NCI-H1048 (cell line): ENCODE data around the gene PRRT1B.
"Not testable (repeated sequence)": the region's sequence is repeated elsewhere in the genome, so short reads cannot be mapped to it uniquely, and the experiment has no call there.

ENCODE experiments used
- DNase-seq: peaks from one replicate; lab custom pipeline; 2025; lab: John Stamatoyannopoulos, UW

Gene PRRT1B

DNA sequence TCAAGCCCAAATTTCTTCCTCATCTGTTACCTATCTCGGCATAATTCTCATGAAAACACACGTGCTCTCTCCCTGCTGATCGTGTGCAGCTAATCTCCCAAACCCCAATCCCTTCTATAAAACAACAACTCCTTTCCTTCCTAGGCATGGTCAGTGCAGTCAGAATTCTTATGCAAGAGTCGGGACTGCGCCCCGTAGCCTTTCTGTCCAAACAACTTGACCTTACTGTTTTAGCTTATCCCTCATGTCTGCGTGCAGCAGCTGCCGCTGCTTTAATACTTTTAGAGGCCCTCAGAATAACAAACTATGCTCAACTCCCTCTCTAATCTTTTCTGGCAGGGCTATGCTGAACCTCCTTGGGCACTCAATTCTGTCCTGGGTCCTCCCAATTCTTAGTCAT is 5.1 kb downstream of the PRRT1B start:
- not testable (repeated sequence) for DNase-seq

DNA sequence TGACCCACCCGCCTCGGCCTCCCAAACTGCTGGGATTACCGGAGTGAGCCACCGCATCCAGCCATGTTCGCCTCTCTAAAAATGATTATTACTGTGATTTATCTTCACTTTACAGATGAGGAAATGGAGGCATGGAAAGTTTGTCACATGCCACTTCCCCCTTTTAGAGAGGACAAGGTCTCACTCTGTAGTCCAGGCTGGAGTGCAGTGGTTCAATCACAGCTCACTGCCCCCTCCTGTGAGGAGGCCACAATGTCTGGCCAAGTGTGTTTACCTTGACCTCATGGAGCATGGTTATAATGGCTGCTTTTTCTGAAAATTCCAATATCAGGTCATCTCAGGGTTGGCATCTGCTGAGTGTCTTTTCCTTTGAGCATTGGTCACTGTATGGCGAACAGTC is 6.7 kb downstream of the PRRT1B start:
- DNase-seq, result no peak

GRCh38 chr9:131554087-131554842 is 8.9 kb downstream of the PRRT1B start:
- DNase-seq, result no peak

DNA sequence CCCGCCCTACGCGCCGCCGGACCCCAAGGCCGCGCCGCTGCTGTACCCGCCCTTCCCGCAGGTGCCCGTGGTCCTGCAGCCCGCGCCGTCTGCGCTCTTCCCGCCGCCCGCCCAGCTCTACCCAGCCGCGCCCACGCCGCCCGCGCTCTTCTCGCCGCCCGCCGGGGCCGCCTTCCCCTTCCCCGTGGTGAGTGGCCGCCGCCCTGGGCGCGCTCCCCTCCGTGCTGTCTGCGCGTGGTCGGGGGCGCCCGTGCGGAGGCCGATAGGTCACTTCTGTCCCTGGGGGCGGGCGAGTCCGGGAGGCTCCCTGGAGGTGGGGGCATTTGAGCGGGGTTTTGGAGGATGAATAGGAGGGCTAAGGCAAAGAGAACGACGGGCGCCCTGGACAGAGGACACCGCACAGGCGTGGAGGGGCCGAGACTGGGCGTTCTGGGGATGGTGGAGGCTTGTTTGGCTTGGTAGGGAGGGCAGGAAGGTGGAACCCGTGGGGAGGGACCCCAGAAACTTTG is 9.6 kb downstream of the PRRT1B start:
- DNase-seq, result no peak

DNA sequence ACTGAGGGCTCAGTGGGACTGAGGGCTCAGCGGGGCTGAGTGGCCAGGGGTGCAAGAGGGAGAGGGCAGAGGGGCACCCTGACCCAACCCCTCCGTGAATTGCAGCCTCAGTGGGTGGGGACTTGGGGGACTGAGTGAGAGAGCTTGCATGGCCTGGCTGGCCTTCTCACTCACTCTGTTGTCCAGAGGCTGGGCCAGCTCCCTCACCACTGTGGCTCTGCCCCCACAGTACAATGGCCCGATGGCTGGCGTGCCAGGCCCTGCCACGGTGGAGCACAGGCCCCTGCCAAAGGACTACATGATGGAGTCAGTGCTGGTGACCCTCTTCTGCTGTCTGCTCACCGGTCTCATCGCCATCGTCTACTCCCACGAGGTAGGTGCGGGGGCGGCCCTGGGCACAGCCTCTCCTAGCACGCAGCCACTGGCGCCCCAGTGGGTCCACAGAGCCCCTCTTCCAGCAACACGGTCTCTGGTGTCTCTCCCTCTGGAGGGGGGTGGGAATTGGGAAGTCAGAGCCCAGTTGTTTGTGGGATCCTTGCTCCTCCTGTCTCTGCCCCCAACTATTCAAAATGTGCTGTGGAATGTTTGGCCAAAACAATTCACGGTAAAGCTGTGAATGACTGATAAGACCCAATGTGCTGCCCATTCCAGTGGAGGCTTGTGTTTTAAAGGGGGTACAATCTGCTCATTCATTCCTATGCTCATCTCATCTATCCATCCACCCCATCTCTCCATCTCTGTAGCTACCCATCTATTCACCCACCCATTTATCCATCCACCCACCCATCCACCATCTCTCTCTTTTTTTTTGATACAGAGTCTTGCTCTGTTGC is 10.7 kb downstream of the PRRT1B start:
- DNase-seq, result no peak

DNA sequence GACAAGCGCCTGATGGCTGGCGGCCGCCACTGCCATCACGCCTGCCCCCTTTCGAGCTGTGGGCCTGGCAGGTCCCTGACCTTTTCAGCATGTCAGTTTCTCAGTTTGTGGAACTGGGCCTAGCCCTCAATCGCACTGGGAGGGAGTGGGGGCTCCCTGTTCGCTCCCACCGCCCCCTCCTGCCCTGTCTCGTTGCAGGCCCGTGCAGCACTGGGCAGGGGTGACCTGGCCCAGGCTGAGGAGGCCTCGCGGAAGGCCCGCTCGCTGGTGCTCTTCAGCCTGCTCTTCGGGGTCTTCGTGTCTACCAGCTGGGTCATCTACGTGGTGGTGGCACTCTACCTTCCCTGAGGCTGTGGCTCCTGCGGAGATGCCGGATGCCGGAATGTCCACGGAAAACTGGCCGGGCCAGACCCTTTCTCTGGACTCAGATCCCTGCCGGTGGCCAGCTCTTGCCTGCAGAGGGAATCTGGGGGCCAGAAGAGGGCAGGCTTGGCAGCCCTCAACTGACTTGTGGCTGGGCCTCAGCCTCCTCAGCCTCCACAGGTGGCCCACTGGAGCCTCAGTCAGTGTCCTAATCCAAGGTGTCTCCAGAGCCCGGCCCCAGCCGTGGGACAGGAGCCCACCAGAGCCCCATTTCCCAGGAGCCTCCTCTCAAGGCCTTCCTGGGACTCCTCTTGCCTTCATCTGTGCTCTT is 12.7 kb downstream of the PRRT1B start:
- no peak for DNase-seq

DNA sequence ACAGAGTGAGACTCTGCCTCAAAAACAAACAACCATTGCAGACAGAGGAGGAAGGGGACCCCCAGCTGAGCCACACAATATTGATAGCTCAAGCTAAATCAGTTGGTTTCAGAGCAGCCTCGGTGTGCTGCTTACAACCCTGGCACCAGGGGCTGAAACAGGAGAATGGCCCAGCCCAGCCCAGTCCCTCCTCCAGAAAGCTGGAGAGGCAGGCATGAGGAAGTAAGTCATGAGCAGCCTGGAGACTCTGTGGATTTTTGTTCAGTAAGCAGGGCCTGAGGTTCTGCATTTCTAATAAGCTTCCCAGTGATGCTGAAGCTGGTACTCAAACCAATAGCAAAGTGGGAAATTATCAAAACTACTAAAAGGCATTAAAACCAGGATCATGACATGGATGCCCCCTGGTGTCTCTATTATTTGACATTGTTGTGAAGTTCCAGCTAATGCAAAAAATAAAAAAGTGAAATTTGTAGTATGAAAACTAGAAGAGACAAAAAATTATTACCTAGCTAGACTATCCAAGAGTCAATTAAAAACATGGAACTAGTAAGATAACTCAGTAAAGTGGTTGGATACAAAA is 14.2 kb downstream of the PRRT1B start:
- DNase-seq, result no peak

GRCh38 chr9:131562032-131562959 is 17.0 kb downstream of the PRRT1B start:
- no peak for DNase-seq

- no peak for DNase-seq
Observed at GRCh38 chr9:131565369-131565768, 20.0 kb downstream of the PRRT1B start.

- DNase-seq, result no peak
Observed at GRCh38 chr9:131566158-131566557, 20.8 kb downstream of the PRRT1B start.

DNA sequence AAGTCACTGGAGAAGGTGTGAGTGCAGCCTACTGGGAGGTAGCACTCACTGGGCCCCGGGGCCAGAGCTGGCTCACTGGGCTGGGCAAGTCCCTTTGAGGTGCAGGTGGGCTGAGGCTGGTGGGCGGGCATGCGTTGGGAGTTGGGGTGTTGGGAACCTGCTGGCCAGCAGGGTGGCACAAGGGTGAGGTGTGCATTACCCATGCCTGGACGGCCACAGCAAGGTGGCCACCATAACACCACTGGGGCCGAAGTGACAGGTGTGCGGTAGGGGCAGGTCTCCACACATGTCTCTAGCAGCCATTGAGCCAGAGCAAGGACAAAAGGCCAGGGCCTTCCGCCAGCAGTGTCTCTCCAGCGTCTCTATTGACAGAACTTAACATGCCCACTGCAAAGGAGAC is 22.6 kb downstream of the PRRT1B start:
- no peak for DNase-seq

- DNase-seq, result no peak
Observed at GRCh38 chr9:131574730-131575640, 29.7 kb downstream of the PRRT1B start.

- DNase-seq, result no peak
Observed at GRCh38 chr9:131575946-131576853, 30.9 kb downstream of the PRRT1B start.

DNA sequence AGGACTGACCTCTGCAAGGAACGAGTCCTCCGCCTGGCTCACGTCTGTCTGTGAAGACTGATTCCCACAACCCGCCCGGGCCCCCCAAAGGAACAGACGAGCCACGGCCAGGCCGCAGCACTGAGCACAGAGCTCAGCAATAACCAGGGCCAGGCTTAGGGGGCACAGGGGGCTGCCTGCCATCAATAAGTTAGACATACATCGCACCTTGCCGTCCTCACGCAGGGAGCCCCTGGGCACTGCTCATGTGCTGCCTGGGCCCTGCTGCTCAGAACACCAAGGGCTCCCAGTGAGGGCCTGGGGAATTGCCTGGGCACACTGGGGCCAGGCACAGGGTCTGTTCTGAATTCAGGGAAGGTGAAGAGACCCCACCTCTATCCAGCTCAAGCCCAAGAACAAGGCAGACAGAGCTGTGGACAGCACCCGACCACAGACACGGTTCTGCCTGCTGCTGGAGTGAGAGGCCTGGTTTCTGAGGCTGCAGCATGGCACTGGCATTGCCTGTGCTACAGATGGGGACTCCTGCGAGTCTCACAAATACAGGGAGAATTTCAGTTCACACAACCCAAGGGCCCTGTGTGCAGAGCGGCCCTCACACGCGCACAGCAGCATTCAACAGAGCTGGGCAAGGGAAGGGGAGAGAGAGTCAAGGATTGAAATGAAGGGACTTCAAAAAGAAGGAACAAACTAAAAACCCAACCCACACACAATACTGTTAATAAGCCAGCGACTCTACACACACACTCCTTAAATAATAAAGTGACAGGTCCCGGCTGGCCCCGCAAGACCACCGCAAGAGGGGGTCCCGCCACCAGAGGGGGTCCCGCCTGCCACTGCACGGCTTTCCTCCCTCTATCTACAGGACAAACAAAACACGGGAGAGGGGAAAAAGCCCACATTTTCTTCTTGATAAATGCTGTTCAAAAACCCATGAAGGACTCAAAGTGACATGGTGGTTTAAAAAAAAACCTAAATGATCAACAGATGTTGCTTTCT is 32.0 kb downstream of the PRRT1B start:
- no peak for DNase-seq

DNA sequence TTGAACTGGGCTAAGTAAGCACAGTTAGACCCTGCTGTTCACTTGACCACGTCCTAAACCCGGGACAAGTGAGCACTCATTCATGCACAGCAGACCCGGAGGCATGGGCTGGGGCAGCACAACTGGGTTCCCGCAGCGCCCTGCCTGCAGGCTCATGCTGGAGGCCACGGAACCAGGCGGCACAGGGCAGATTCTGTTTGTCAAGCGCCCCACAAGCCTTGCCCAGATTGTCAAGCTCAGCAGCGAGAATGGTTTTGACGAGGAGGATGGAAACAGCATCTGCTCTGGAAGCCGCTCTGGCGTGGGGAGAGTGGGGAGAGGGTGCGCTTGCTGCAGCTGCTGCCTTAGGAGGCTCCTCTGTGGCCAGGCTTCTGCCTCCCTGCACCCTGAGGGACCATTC is 32.7 kb downstream of the PRRT1B start:
- no peak for DNase-seq

GRCh38 chr9:131578731-131579504 is 33.6 kb downstream of the PRRT1B start:
- DNase-seq, result no peak

DNA sequence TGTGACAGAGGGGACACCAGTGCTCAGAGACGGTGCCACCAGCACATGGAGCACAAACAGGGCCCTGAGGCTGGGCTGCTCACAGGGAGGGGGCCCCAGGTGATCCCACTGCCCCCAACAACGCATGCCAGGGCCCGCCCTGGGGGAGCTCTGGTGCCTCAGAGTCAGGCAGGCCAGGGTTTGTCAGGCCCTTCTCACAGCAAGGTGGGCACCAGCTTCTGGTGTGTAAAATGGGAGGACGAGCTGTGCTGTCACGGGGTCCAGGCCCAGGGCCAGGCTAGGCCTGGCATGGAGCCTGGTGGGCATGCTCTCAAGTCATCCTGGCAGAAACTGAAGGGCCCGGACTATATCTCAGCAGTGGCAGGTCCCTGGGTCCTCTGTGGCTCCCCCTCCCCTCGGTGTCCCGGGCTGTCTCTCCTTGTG is 34.5 kb downstream of the PRRT1B start:
- DNase-seq, result no peak
